Activated CD8-positive, alpha-beta T cell treated with anti-CD3 and anti-CD28 coated beads for 36 hours (primary cell): Measurements from ENCODE around the gene VAV1. TPM values are rescaled to one million over a fixed set of nuclear protein-coding genes. Genes with fewer than 3 reads are reported as not detected.
A peak's percentile ranks its signal among the peaks of the same experiment; 100 is the strongest.
"Not testable (repeated sequence)": the region's sequence is repeated elsewhere in the genome, so short reads cannot be mapped to it uniquely, and the experiment has no call there.

Source experiments
- ATAC-seq: fragments of 200-7000 bp; cut with Tn5 transposase; one replicate; pipeline ENCODE4 v1.10.0; 2021; ENCODE audit warnings: mild to moderate bottlenecking, moderate library complexity
- CTCF ChIA-PET: fragments of 350-600 bp; sonication (Branson Sonifier 250); formaldehyde crosslinking; loops from one replicate; lab custom pipeline; 2021; ENCODE audit warnings: antibody characterized with exemption; lab: Charles Lee
- POLR2A ChIA-PET: fragments of 350-600 bp; sonication (Branson Sonifier 250); formaldehyde crosslinking; loops from one replicate; lab custom pipeline; 2021; ENCODE audit warnings: antibody characterized with exemption; lab: Charles Lee
- DNase-seq: peaks from one replicate; pipeline ENCODE4 v3.0.0-alpha.2; 2020
- H3K27ac Mint-ChIP-seq: one replicate; pipeline ENCODE4 v1.8.0; 2021; ENCODE audit warnings: mild to moderate bottlenecking, mixed read lengths
- H3K27me3 Mint-ChIP-seq: one replicate; pipeline ENCODE4 v1.8.0; 2021; ENCODE audit warnings: mixed read lengths
- H3K36me3 Mint-ChIP-seq: one replicate; pipeline ENCODE4 v1.8.0; 2021; ENCODE audit warnings: low read depth, mixed read lengths
- H3K4me1 Mint-ChIP-seq: one replicate; pipeline ENCODE4 v1.8.0; 2021; ENCODE audit warnings: low read depth, mixed read lengths
- H3K4me3 Mint-ChIP-seq: one replicate; pipeline ENCODE4 v1.8.0; 2021; ENCODE audit warnings: mild to moderate bottlenecking, moderate library complexity, mixed read lengths
- H3K9me3 Mint-ChIP-seq: one replicate; pipeline ENCODE4 v1.8.0; 2021; ENCODE audit warnings: mixed read lengths
- CTCF ChIP-seq: fragments of 200-600 bp; IDR thresholded peaks from one replicate; pipeline ENCODE4 v1.8.0; 2022; ENCODE audit warnings: antibody characterized with exemption, mild to moderate bottlenecking
- intact Hi-C: fragments of 100-400 bp; cut with micrococcal nuclease; formaldehyde crosslinking; loops from one replicate; pipeline ENCODE4 v1.10.0; 2022
- total RNA-seq, 2 experiments: library from RNA; stranded (reverse); gene quantifications; one replicate each; pipeline ENCODE4 v1.2.3, GENCODE V29; 2021

VAV1 gene
- total RNA-seq, 2 experiments from 2014 or later = 61.7 to 65.4 TPM

GRCh38 chr19:6828306-6828697, 55.8 kb downstream of the VAV1 start:
- ChIA-PET POLR2A (no interaction called here), CTCF (interaction anchor here (1.0 kb wide), 1 partner anchor 25 kb away, joined by 3 read pairs; no protein-coding TSS in a partner anchor)
- DNase-seq (no peak), ATAC-seq (no peak)
- H3K4me1 Mint-ChIP-seq = peaks cover 11% of the 10 kb centered on the region
- H3K9me3 Mint-ChIP-seq = peaks cover 2% of the 10 kb centered on the region
- intact Hi-C loops = no loop called here
- H3K27me3 Mint-ChIP-seq = no peaks in the 10 kb centered on the region
- no peak overlapping the region for H3K27ac Mint-ChIP-seq
- no peak overlapping the region for H3K4me3 Mint-ChIP-seq
- TF ChIP-seq CTCF = no peak
- peaks cover 67% of the 10 kb centered on the region for H3K36me3 Mint-ChIP-seq

DNA sequence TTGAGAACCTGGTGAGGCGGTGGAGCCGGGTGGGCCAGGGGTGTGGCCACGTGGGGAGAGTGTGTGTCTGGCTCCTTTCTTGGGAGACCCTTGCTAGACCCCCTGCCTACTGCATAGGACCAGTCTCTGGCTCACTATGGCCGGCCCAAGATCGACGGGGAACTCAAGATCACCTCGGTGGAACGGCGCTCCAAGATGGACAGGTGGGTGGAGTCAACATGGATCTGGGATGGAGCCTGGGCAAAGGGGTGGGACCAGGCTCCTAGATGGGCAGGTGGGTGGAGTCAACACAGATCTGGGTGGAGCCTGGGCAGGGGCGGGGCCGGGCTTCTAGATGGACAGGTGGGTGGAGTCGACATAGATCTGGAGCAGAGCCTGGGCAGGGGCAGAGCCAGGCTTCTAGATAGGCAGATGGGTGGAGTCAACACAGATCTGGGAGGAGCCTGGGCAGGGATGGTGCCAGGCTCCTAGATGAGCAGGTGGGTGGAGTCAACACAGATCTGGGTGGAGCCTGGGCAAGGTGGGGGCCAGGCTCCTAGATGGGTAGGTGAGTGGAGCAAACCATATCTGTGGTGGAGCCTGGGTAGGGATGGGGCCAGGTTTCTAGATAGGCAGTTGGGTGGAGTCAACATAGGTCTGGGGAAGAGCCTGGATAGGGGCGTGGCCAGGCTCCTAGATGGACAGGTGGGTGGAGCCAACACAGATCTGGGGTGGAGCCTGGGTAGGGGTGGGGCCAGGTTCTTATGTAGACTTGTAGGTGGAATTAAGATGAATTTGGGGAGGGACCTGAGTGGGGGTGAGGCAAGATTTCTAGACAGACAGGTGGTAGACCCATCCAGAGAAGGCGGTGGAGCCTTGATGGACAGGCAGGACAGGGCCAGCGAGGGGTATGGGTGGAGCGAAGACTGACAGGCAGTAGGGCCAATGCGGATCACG, 56.5 kb downstream of the VAV1 start:
- ATAC-seq (peak; percentile 92), DNase-seq (peak; percentile 79)
- no peaks in the 10 kb centered on the region for H3K27me3 Mint-ChIP-seq
- peaks cover 67% of the 10 kb centered on the region for H3K36me3 Mint-ChIP-seq
- no peak for TF ChIP-seq CTCF
- intact Hi-C loops = no loop called here
- peak overlapping the region; percentile 56 for H3K27ac Mint-ChIP-seq
- H3K9me3 Mint-ChIP-seq = peaks cover 2% of the 10 kb centered on the region
- no peak overlapping the region for H3K4me3 Mint-ChIP-seq
- ChIA-PET CTCF (no interaction called here), POLR2A (interaction anchor here (1.3 kb wide), 1 partner anchor 14 kb away, joined by 4 read pairs; no protein-coding TSS in a partner anchor)
- peaks cover 11% of the 10 kb centered on the region for H3K4me1 Mint-ChIP-seq

GRCh38 chr19:6829829-6830228, 57.3 kb downstream of the VAV1 start:
- H3K27ac Mint-ChIP-seq = peak overlapping the region; percentile 56
- intact Hi-C loops, CTCF ChIA-PET: not testable (repeated sequence)

DNA sequence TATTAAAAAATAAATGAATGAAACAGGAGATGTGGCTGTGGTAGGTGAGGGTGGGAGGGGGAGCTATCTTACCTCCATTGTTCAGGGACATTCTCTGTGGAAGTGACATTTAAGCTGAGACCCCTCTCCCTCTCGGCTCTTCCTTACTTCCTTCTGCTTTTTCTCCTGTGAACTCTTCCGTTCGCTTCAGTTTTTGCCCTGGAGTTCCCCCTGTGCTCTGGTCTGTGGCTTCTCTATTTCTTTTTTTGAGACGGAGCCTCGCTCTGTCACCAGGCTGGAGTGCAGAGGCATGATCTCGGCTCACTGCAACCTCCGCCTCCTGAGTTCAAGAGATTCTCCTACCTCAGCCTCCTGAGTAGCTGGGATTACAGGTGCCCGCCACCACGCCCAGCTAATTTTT, 58.6 kb downstream of the VAV1 start:
- DNase-seq, H3K4me3 Mint-ChIP-seq, H3K27ac Mint-ChIP-seq, ATAC-seq, H3K9me3 Mint-ChIP-seq, intact Hi-C loops, H3K27me3 Mint-ChIP-seq: not testable (repeated sequence)
- Mint-ChIP-seq H3K4me1 (peaks cover 12% of the 10 kb centered on the region), H3K36me3 (peaks cover 61% of the 10 kb centered on the region)
- ChIA-PET POLR2A (interaction anchor here (0.9 kb wide), 1 partner anchor 11 kb away, joined by 3 read pairs; no protein-coding TSS in a partner anchor), CTCF (interaction anchor here (0.9 to 1.2 kb wide), 3 partner anchors 33 to 59 kb away, joined by 3 to 4 read pairs (median 4); partner anchors contain the start of gene VAV1)

More at GRCh38 chr19:6829829-6830228, 57.3 kb downstream of the VAV1 start:
- H3K36me3 Mint-ChIP-seq = peaks cover 61% of the 10 kb centered on the region
- POLR2A ChIA-PET = interaction anchor here (1.3 kb wide), 1 partner anchor 15 kb away, joined by 4 read pairs; no protein-coding TSS in a partner anchor
- not testable (repeated sequence) for H3K4me3 Mint-ChIP-seq, ATAC-seq, DNase-seq, H3K9me3 Mint-ChIP-seq, H3K27me3 Mint-ChIP-seq
- peaks cover 11% of the 10 kb centered on the region for H3K4me1 Mint-ChIP-seq

DNA sequence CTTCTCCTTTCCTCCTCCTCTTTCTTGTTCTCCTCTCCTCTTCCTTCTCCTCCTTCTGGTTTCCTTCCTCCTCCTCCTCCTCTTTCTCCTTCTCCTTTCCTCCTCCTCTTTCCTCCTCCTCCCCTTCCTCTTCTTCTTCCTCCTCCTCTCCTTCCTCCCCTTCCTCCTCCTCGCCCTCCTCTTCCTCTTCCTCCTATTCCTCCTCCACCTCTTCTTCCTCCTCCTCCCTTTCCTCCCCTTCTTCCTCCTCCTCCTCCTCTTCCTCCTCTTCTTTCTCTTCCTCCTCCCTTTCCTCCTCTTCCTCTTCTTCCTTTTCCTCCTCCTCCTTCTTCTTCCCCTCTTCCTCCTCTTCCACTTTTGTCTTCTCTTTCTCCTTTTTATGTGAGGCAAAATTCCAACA, 59.9 kb downstream of the VAV1 start:
- Mint-ChIP-seq H3K27ac (peak overlapping the region; percentile 32), H3K4me1 (peaks cover 26% of the 10 kb centered on the region), H3K4me3 (no peak overlapping the region), H3K9me3 (peaks cover 3% of the 10 kb centered on the region), H3K36me3 (peaks cover 65% of the 10 kb centered on the region), H3K27me3 (no peaks in the 10 kb centered on the region)
- ChIA-PET CTCF (no interaction called here), POLR2A (interaction anchor here (1.0 kb wide), 1 partner anchor 60 kb away, joined by 3 read pairs; the partner anchor contains the start of gene VAV1)
- DNase-seq = no peak
- TF ChIP-seq CTCF = no peak
- intact Hi-C loops = no loop called here
- ATAC-seq = no peak
